Activated T-cell treated with anti-CD3 and anti-CD28 coated beads for 1 hour (primary cell): ENCODE results near the gene KRT76.

Source experiments
- DNase-seq: peaks from one replicate; pipeline ENCODE4 v3.0.0-alpha.2; 2020; ENCODE audit warnings: low read depth

The KRT76 gene

DNA sequence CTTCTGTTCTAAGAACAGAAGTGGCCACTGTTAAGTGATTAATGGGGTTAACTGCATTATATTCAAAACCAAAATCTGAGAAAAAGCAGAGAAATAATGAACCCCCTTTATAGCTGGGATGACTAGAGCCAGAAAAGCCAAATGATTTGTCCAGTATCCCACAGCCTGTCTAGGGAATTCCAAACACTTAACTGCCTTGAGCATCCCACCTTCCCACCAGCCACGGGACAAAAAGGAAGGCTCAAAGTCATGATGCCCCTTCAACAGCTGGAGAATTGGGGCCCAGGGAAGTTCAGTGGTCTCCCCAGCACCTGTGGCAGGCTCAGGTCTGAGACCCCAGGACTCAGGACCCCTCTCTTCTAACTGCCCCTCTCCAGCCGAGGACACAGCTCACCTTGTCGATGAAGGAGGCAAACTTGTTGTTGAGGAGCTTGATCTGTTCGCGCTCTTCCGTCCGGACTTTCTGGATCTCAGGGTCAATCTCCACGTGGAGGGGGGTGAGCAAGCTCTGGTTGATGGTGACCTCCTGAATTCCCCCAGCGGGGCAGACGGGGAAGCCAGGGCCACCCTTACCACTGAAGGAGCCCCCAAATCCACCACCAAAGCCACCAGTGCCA lies 36.2 kb upstream of the KRT76 start:
- no peak for DNase-seq

DNA sequence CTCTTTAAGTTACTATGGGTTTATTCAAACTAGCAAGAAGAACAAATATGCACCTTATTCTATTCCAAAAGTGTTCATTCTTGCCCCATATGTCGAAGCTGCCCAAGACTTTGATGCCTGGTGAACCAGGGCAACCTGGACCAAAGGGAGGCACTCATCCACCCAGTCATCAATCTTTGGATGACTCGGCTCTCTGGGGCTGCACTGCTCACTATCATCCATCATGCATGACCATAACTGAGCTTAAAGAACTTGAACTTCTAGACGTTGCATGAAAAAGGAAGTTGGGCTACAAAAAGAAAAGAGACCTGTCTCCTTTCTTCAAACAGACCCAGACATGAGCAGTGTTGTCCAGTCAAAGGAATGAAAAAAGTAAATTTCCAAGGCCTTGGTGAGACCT lies 35.6 kb upstream of the KRT76 start:
- DNase-seq: no peak

DNA sequence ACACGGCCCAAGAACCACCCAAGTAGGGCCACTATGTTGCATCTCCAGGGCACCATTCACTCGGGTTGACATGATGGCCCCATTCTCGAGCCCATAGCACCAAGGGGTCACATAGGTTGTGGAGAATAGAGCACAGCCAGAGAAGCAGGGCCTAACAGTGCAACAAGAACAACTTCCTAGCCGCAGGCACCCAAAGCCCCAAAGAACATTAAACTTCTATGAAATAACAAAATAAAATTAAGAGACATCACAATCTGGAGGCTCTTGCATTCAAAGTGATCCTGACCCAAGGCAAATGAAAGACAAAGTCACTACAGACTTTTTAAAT lies 34.9 kb upstream of the KRT76 start:
- no peak for DNase-seq

DNA sequence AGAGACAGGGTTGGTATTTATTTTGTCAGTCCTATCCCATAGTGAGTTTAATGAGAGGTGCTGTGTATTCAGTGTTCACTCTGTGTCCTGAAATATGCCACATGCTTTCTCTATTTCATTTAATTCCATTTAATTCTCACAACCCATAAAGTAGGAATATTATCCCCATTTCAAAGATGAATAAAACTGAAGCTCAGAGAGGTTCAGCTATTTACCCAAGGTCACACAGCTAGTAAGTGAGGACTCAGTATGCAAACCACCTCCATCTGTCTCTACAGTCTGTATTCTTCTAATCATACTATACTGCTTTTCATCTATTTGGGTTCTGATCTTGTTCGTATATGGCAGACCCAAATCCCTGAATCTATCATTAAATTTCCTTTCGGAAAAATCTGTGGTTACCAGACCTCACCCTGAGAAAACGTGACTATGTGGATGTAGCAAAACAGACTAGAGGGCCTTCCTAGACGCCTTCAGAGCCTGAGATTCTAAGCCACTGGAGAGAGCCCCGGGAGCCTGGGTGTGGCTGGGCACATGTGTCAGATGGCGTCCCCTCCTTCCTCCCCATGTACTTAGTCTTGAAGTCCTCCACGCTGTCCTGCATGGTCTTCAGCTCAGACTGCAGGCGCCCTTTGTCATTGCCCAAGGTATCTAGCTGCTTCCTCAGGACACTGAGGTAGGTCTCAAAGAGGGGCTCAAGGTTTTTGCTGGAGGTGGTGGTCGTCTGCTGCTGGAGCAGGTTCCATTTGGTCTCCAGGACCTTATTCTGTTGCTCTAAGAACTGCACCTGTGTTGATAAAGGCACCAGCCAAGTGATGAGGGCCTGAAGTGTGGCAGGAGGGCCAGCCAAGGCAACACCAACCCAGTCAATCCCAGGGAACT lies 34.3 kb upstream of the KRT76 start:
- no peak for DNase-seq

DNA sequence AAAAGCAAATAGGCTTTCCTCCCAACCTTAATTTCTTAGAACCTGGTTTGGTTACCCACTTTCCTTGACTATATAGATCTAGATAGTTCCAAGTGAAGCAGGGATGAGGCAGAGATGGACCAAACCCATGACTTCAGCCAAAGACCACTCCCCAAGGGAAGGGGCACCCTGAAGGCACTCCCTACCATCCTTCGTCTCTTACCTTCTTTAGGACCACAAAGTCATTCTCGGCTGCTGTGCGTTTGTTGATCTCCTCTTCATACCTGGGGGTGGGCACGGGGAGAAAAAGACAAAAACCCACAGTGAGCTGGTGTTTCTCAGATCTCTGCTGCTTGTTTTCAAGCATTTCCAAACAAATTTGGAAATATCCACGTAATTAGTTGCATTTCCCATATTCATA lies 33.4 kb upstream of the KRT76 start:
- no peak for DNase-seq

DNA sequence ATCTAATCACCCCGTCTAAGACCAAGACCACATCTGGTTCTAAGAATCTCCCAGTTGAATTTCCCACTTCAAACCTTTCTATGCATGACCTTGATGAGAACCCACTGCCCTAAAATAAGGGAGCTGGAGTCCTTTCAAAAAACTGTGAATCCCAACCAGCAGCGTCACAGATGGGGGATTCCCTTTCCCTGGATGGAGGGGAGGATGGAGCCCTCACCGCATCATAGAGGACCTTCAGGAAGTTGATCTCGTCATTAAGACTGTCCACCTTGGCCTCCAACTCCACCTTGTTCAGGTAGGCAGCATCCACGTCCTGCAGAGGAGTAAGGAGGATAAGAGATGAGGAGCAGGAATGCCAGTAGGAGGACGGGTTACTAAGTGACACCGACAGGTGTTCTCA lies 32.0 kb upstream of the KRT76 start:
- DNase-seq: no peak

DNA sequence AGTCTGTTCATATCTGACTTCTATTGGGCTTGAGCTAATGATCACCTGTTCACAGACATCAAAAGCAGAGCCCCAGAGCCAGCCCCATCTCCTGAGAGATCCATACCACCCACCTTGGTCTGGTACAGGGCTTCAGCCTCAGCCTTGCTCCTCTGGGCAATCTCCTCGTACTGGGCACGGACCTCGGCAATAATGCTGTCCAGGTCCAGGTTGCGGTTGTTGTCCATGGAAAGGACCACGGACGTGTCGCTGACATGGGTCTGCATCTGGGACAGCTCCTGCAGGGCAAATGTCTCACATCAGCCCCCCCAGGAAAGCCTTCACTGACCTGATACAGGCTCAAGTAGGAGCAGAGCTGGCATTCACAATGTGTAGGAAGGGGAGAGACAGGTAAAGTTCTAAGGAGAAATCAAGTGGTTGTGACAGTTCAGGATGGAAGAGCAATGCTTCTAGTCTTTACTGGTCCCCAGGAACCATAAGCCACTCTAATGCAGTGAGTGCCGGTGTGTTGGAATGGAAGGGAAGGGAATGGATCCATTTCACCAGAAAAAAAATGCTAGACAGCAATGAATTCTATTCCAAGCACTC lies 31.5 kb upstream of the KRT76 start:
- no peak for DNase-seq

DNA sequence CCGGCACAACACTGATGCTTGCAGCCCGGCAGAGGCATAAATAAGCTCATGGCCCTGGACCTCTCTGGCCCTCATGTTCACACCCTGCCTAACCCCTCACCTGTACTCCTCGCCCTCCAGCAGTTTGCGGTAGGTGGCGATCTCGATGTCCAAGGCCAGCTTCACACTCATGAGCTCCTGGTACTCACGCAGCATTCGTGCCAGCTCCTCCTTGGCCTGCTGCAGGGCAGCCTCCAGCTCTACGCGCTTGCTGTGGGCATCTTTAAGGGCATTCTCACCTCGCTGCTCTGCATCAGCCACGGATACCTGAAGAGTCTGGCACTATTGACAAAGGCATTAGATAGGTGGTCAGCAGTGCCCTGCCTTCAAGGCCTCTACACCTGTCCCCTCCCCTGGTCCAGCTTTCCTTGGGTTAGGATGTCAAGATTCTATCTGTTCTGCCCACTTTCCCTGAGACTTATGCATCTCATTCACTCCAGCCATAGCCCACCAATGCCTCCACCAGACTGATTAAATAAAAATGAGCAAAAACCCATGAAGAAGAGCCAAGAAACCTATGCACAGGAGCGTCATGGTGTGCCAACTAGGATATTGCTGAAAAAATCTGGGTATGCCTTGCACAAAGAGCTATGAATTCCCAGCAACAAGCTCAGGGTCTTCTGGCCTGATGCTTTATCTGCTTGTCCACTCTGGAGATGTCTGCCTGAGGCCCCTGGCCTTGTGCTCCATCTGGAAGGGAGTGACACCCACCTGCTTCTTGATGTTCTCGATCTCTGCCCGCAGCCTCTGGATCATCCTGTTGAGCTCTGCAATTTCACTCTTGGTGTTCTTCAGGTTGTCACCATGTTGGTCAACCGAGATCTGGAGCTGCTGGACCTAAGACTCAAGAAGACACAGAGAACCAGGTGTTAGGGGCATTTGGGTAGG lies 30.7 kb upstream of the KRT76 start:
- DNase-seq: no peak

DNA sequence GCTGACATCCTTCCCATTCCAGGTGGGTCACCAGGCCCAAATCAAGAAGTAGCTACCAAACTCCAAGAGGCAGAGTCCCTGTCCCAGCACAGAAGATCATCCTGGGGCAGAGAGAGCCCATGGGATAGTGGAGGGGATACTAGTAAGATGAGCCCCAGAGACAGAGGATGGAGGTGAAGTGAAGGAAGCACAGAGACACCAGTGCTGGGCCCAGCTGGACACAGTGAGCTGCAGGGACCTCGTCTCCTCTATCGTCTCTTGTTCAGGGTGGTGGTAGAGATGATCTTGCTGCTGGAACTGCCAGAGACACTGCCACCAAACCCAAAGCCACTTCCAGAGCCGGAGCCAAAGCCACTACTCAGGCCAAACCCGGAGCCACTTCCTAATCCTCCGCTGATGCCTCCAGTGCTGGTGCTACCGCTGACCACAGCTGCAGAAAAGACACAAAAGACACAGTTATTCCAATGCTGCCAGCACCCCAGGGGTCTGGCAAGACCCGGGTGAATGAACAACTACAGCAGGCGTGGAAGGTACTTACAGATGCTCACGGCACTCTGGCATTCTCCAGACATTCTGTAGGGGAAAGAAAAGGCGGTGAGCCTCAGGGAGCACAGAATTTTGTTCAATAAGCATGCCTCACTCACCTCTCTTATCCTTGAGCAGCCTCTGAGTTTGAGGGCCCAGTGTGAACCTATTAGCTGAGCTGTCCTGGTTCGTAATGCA lies 29.8 kb upstream of the KRT76 start:
- no peak for DNase-seq

DNA sequence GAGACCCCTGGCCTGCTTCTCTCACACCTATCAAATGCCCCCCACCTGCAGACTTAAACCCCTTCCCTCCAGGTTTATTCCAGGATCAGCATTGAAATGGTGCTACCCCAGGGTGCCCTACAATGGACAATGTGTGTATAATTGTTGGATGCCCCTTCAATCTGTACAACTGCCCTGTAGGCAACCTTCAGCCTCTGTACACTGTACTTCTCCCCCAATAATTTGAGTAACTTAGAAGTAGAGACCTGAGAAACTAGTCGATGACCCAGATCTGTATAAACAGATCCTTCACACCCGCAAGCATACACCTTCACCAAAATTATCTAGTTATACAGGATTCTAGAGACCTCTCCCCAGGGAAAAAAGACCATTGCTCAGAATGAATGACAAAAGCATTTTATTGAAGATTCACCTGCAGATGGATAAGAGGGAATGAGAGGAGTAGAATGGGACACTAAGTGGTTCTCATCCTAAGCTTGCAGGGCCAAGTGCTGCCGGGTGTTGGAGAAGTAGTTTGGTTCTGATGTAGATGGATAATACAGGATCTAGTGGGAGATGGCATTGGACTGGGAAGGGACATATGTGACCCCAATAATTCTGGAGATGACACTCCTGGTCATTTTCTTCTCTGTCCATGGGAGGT lies 29.1 kb upstream of the KRT76 start:
- DNase-seq: no peak

DNA sequence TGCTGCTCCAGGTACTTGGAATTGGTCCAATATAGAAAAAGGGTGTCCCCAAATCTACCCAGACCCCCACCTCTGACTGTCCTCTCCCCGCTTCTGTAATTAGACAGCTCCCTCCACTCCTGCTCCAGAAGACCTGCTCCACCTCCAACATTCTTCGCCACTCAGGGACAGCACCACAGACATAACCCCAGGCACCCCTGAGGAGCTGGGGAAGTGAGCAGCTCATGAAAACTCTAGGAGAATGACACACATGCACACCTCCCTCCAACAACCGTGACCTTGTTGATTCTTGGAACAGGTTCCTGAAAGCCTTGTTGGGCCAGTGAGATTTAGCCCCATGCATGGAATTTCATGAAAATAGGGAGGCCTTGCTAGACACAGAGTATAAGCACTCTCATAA lies 28.6 kb upstream of the KRT76 start:
- DNase-seq: no peak

DNA sequence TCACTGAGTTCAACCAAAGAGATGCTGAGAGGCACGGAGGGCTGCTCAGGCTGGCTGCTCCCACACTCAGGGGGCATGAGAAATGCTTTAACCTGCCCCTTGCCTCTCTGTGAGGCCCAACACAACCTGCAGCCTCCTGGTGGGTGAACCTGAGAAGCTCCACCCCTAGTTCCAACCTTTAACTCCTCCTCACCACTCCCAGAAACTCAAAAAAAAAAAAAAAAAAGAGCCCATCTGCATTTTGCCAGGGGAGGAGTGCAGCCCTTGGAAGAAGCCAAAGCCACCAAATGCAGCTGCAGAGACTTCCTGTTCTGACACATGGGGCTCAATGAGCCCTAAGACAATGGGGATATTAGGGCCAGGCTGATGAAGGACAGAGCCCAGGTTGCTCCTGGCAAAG lies 27.9 kb upstream of the KRT76 start:
- no peak for DNase-seq

DNA sequence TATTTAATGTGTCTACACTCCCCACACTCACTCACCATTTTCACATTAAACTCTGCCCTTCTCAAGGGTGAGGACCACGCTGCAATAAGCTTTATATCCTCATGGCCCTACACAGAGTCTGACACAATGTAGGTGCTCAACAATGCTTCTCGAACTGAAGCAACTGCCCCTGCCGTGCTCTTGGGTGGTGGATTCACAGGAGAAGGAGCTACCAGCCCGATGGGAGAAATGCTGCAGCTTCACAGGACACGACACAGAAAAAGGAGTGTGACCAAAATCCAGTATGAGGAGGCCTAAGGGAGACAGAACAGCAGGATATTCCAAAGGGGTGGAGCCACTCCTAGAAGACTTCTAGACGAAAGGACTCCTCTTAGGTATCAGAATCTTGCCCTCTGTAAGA lies 25.3 kb upstream of the KRT76 start:
- no peak for DNase-seq

DNA sequence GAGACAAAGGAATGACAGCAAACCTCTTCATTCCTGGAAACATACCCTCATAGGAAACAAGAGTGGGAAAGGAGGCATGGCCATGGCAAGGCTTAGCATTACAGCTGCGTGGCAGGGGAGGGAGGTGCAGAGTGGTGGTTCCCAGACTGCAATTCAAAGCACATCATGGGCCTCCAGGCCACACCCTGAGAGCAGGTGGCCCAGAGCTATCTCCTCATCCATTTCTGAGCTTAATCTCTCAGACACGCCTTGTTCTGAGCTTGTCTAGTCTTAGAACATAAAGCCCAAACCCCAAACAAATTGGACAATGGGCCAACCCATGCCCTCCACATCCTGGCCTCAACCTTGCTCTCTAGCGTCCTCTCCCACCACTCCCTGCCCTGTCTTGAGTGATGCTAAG lies 24.6 kb upstream of the KRT76 start:
- no peak for DNase-seq

DNA sequence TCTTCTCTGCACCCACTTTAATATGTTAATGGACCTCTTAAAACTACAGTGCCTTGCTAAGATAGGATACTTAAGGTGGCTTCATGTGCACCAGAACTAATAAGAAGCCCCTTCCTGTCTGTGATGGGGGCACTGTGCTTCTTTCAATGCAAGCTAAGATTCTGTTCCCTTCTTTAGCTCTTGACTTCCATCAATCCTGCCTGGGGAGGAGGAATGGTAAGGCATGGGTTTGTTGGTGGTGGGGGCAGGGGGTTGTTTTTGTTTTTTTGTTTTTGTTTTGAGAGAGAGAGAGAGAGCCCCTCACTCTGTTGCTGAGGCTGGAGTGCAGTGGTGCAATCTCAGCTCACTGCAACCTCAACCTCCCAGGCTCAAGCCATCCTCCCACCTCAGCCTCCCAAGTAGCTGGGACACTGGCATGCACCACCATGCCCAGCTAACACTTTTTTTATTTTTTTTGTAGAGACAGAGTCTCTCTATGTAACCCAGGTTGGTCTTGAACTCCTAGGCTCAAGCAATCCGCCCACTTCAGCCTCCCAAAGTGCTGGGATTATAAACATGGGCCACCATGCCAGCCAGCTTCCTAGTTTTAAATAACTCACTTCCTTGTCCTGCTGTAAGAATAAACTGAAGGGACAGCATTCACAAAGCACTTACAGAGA lies 23.2 kb upstream of the KRT76 start:
- no peak for DNase-seq

DNA sequence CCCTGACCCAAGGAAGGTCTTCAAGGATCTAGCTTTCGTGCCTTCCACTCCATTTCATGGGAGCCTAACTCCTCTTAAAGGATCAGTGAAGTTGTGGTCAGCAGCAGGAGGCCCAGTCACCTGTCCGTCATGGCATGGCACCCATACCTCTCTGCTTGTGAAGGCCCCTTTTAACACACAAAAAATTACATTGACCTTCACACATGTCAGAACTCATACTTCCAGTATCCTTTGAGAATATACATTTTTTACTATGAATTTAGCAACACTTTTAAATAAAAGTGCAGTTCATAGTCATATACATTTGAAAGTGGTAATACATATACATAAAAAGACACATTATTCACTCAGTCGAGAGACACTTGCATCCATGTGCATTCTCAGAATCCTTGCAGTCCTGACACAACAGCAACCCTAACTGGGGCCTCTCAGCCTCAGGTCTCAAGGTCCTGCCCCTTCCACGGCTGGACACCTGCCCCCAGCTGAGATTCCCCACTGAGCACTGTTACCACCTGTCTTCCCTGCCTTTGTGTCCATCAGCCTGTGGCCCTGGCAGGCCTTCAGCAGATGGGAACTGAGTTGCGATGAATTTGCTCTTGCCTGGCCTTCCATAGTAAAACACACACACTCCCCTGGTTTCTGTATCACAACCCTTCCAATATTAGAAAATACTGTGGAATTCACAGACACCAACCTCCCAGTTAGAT lies 22.5 kb upstream of the KRT76 start:
- DNase-seq: no peak

DNA sequence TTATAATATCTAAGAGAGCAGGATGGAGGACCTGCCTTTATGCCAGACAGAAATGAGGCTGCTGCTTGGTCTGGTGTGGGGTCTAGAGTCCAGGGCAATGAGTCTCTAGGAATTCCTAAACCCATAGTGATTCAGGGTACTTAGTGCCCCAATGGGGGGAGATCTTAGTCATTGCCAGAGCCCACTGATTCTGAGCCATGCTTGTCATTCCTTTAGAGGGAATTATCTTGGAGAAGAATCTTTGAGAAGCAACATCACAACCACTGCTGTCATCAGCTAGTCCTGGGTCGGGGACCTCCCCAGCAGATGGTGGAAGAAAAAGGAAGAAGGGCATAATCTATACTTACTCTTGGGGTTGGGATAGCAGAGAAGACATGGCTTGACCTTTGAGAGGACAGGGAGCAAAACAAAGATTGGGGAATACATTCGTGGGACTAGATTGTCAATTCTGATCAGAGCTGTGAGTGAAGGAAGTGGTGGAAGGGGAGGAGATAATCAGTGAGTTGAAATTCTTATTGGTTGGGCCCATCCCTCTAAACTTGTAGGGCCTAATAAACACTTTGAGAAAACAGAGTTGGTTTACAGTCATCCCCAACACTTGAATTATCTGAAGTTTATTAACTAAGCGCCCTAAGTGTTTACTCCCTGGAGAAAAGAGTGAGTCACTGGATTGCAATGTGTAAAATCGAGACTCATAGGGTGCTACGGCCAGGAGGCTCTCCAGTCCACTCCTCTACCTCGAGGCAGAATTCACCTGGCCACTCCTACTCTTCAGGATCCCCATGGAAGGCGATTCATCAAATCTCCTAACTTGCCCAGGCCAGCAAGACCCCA lies 21.7 kb upstream of the KRT76 start:
- DNase-seq: no peak

DNA sequence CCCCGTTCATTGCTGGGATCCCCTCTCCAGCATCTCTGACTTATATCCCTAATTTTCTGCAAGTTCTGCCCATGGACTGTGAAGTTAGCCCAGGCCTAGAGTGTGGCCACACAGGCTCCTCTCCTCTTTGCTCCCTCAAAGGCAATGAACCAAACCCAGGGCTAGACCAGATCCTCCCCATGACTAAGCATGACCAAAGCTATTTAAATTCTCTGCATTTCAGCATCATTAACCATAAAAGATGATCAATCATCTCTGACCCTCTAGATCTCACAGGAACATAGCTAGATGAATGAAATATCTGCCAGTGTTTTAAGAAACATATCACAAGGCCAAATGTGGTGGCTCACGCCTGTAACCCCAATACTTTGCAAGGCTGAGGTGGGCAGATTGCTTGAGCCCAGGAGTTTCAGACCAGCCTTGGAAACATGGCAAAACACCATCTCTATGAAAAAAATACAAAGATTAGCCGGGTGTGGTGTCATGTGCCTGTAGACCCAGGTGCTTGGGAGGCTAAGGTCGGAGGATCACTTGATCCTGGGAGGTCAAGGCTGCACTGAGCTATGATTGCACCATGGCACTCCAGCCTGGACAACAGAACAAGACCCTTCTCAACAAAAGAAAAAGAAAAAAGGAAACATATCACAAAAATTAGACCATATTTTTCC lies 21.0 kb upstream of the KRT76 start:
- DNase-seq: no peak

DNA sequence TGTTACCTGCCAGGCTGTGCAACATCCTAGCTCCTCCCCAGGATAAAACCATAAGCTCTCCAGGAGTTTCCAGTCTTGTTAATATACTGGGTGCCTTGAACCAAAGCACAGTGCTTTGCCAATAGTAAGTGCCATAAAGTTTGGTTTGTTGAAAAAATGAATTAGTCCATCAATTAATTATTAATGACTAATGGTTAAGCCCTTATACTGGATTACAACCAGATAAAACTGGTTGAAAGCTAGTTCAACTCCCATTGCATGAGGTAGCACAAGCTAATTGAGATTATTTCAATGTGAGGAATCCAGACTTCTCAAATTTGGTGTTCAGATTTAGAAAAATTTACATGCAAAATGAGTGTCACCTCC lies 20.4 kb upstream of the KRT76 start:
- no peak for DNase-seq
